Measurements from ENCODE around the gene MALT1.

- no peak for TF ChIP-seq CTCF (conservative IDR thresholded peaks at IDR 0.05; ENCODE audit: low read length)
- TF ChIP-seq EZH2phosphoT487 (IDR thresholded peaks at IDR 0.05; ENCODE audit: borderline replicate concordance, low read depth, low read length): no peak
Observed at GRCh38 chr18:58784601-58785137, 113.4 kb downstream of the MALT1 start.

Measured in OCI-LY7 (cell line).